Peyer's patch (tissue), 4 donors: ENCODE results near the gene KRT3. TPM values are rescaled to one million over a fixed set of nuclear protein-coding genes. Genes with fewer than 3 reads are reported as not detected.
"Not testable (repeated sequence)": the region's sequence is repeated elsewhere in the genome, so short reads cannot be mapped to it uniquely, and the experiment has no call there.

Experiments
- DNase-seq, 3 donors: peaks; one replicate each; pipeline ENCODE4 v3.0.0-alpha.2; 2017 to 2019
- H3K27ac ChIP-seq, 4 donors: fragments of 200-600 bp; sonication (generic); one replicate each; pipeline ENCODE4 v1.5.1; 2016 to 2019
- H3K27me3 ChIP-seq, 2 donors: fragments of 200-600 bp; sonication (generic); one replicate each; pipeline ENCODE4 v1.5.1; 2019
- H3K36me3 ChIP-seq, 3 donors: fragments of 200-600 bp; sonication (generic); one replicate each; pipeline ENCODE4 v1.5.1; 2016 to 2019
- H3K4me1 ChIP-seq, 4 donors: fragments of 200-600 bp; sonication (generic); one replicate each; pipeline ENCODE4 v1.5.1; 2016 to 2019
- H3K4me3 ChIP-seq, 4 donors: fragments of 200-600 bp; sonication (generic); 1 replicate in 3 of 4; 2 replicates in 1 of 4; pipeline ENCODE4 v1.5.1; 2016 to 2019; ENCODE audit warnings: mild to moderate bottlenecking in 1 of 4
- H3K9me3 ChIP-seq, 4 donors: fragments of 200-600 bp; sonication (generic); one replicate each; pipeline ENCODE4 v1.5.1; 2016 to 2019; ENCODE audit warnings: mild to moderate bottlenecking in 1 of 4
- CTCF ChIP-seq, 6 experiments: fragments of 450-650 bp in 4 of 6; fragments of 200-600 bp in 2 of 6; sonication (generic) in 1 of 6; IDR thresholded peaks; one replicate each; pipeline ENCODE4 v1.5.1; 2017 to 2019; ENCODE audit warnings: antibody characterized with exemption in 6 of 6, mild to moderate bottlenecking in 3 of 6, moderate library complexity in 1 of 6
- POLR2A ChIP-seq, 2 donors: fragments of 450-650 bp; IDR thresholded peaks; one replicate each; pipeline ENCODE4 v1.5.1; 2017; ENCODE audit warnings: antibody characterized with exemption in 2 of 2, mild to moderate bottlenecking in 2 of 2, moderate library complexity in 2 of 2
- total RNA-seq, 4 donors: library from RNA; depleted of rRNA; stranded (reverse); fragments of >200 nt; gene quantifications; one replicate each; pipeline ENCODE4 v1.1.0, GENCODE V29; 2016

Gene KRT3
- total RNA-seq, 4 donors from 2014 or later, result not detected

GRCh38 chr12:52754135-52754534 lies 41.8 kb downstream of the KRT3 start:
- no peaks in the 10 kb centered on the region for H3K36me3 ChIP-seq
- no peaks in the 10 kb centered on the region for H3K27me3 ChIP-seq
- no peak for TF ChIP-seq POLR2A (IDR thresholded peaks at IDR 0.05)
- no peak for TF ChIP-seq CTCF (IDR thresholded peaks at IDR 0.05)
- H3K4me1 ChIP-seq, result no peaks in the 10 kb centered on the region
- no peaks in the 10 kb centered on the region for H3K9me3 ChIP-seq
- no peak overlapping the region for H3K27ac ChIP-seq
- H3K4me3 ChIP-seq, result no peak overlapping the region
- no peak for DNase-seq

GRCh38 chr12:52753283-52753682 lies 42.6 kb downstream of the KRT3 start:
- Histone ChIP-seq H3K4me3 (no peak overlapping the region), H3K36me3 (no peaks in the 10 kb centered on the region), H3K27me3 (no peaks in the 10 kb centered on the region), H3K27ac (no peak overlapping the region), H3K9me3 (no peaks in the 10 kb centered on the region), H3K4me1 (no peaks in the 10 kb centered on the region)
- no peak for TF ChIP-seq CTCF (IDR thresholded peaks at IDR 0.05)
- TF ChIP-seq POLR2A (IDR thresholded peaks at IDR 0.05), result no peak
- DNase-seq, result no peak

- no peak overlapping the region for H3K4me3 ChIP-seq
- no peaks in the 10 kb centered on the region for H3K4me1 ChIP-seq
- no peaks in the 10 kb centered on the region for H3K9me3 ChIP-seq
- TF ChIP-seq CTCF (IDR thresholded peaks at IDR 0.05) (no peak), POLR2A (IDR thresholded peaks at IDR 0.05) (no peak)
- no peak overlapping the region for H3K27ac ChIP-seq
- no peaks in the 10 kb centered on the region for H3K27me3 ChIP-seq
- H3K36me3 ChIP-seq, result no peaks in the 10 kb centered on the region
- no peak for DNase-seq
Observed at GRCh38 chr12:52752516-52752915, 43.4 kb downstream of the KRT3 start.

GRCh38 chr12:52751795-52752194 lies 44.1 kb downstream of the KRT3 start:
- TF ChIP-seq CTCF (IDR thresholded peaks at IDR 0.05) (no peak), POLR2A (IDR thresholded peaks at IDR 0.05) (no peak)
- DNase-seq, result no peak
- Histone ChIP-seq H3K36me3 (no peaks in the 10 kb centered on the region), H3K4me3 (no peak overlapping the region), H3K9me3 (no peaks in the 10 kb centered on the region), H3K27ac (no peak overlapping the region), H3K4me1 (no peaks in the 10 kb centered on the region), H3K27me3 (no peaks in the 10 kb centered on the region)

- not testable (repeated sequence) for DNase-seq, H3K9me3 ChIP-seq, H3K36me3 ChIP-seq, H3K27me3 ChIP-seq, H3K4me3 ChIP-seq, H3K27ac ChIP-seq, H3K4me1 ChIP-seq
Observed at GRCh38 chr12:52750532-52750931, 45.4 kb downstream of the KRT3 start.

- no peaks in the 10 kb centered on the region for H3K27me3 ChIP-seq
- no peak for DNase-seq
- no peak for TF ChIP-seq POLR2A (IDR thresholded peaks at IDR 0.05)
- TF ChIP-seq CTCF (IDR thresholded peaks at IDR 0.05), result no peak
- no peak overlapping the region for H3K4me3 ChIP-seq
- no peaks in the 10 kb centered on the region for H3K36me3 ChIP-seq
- no peaks in the 10 kb centered on the region for H3K4me1 ChIP-seq
- H3K27ac ChIP-seq, result no peak overlapping the region
- no peaks in the 10 kb centered on the region for H3K9me3 ChIP-seq
Observed at GRCh38 chr12:52749827-52750226, 46.1 kb downstream of the KRT3 start.
